WTC11 (cell line): ENCODE measurements around the gene TSPAN9. TPM values are rescaled to one million over a fixed set of nuclear protein-coding genes. Genes with fewer than 3 reads are reported as not detected.

ENCODE experiments used
- ATAC-seq: fragments of 200-7000 bp; cut with Tn5 transposase; 2 replicates; pipeline ENCODE4 v1.10.0; 2021; ENCODE audit warnings: mild to moderate bottlenecking, moderate library complexity
- CTCF ChIA-PET: fragments of 300-600 bp; sonication (Branson Sonifier 250); formaldehyde crosslinking; loops from one replicate; lab custom pipeline; 2021; ENCODE audit warnings: antibody characterized with exemption; lab: Charles Lee
- POLR2A ChIA-PET: fragments of 350-600 bp; sonication (Branson Sonifier 250); formaldehyde crosslinking; loops from one replicate; lab custom pipeline; 2021; ENCODE audit warnings: antibody characterized with exemption; lab: Charles Lee
- DNase-seq: peaks from one replicate; pipeline ENCODE4 v3.0.0; 2021; ENCODE audit warnings: low spot score
- H3K27ac Mint-ChIP-seq: 2 replicates; pipeline ENCODE4 v1.8.0; 2021; ENCODE audit warnings: mixed read lengths
- H3K27me3 Mint-ChIP-seq: 2 replicates; pipeline ENCODE4 v1.8.0; 2021; ENCODE audit warnings: low read depth, mild to moderate bottlenecking, moderate library complexity, mixed read lengths
- H3K36me3 Mint-ChIP-seq: 2 replicates; pipeline ENCODE4 v1.8.0; 2021; ENCODE audit warnings: mixed read lengths
- H3K4me1 Mint-ChIP-seq: 2 replicates; pipeline ENCODE4 v1.8.0; 2022; ENCODE audit warnings: mixed read lengths
- H3K4me3 Mint-ChIP-seq: 2 replicates; pipeline ENCODE4 v1.8.0; 2021; ENCODE audit warnings: mild to moderate bottlenecking, moderate library complexity, mixed read lengths
- H3K9me3 Mint-ChIP-seq: 2 replicates; pipeline ENCODE4 v1.8.0; 2021; ENCODE audit warnings: mixed read lengths
- ATF1 ChIP-seq: sonication (generic); formaldehyde crosslinking; IDR thresholded peaks from 2 replicates; pipeline ENCODE4 v1.8.1; 2023; ENCODE audit warnings: mild to moderate bottlenecking, moderate library complexity, missing genetic modification reagents
- CREM ChIP-seq: sonication (generic); formaldehyde crosslinking; IDR thresholded peaks from 2 replicates; pipeline ENCODE4 v1.8.1; 2022; ENCODE audit warnings: mild to moderate bottlenecking, missing genetic modification reagents, moderate library complexity
- ETV6 ChIP-seq: sonication (generic); formaldehyde crosslinking; IDR thresholded peaks from 2 replicates; pipeline ENCODE4 v1.8.1; 2022; ENCODE audit warnings: mild to moderate bottlenecking, missing genetic modification reagents
- FOXP1 ChIP-seq: sonication (generic); formaldehyde crosslinking; IDR thresholded peaks from 2 replicates; pipeline ENCODE4 v1.8.0; 2022; ENCODE audit warnings: missing genetic modification reagents, mild to moderate bottlenecking, moderate library complexity, borderline replicate concordance
- MXD4 ChIP-seq: fragments of 250-450 bp; sonication (Bioruptor Pico); IDR thresholded peaks from 2 replicates; pipeline ENCODE4 v1.8.0; 2021; ENCODE audit warnings: mild to moderate bottlenecking, moderate library complexity, borderline replicate concordance
- NFE2L1 ChIP-seq: sonication (generic); formaldehyde crosslinking; IDR thresholded peaks from 2 replicates; pipeline ENCODE4 v1.8.1; 2023; ENCODE audit warnings: missing genetic modification reagents
- RORB ChIP-seq: fragments of 250-450 bp; sonication (Bioruptor Pico); IDR thresholded peaks from 2 replicates; pipeline ENCODE4 v1.9.0; 2021; ENCODE audit warnings: mild to moderate bottlenecking
- SMAD3 ChIP-seq: sonication (generic); formaldehyde crosslinking; IDR thresholded peaks from 2 replicates; pipeline ENCODE4 v1.8.0; 2022; ENCODE audit warnings: missing genetic modification reagents, mild to moderate bottlenecking, borderline replicate concordance
- TP53 ChIP-seq: sonication (generic); formaldehyde crosslinking; IDR thresholded peaks from 2 replicates; pipeline ENCODE4 v1.8.1; 2023; ENCODE audit warnings: mild to moderate bottlenecking, missing genetic modification reagents
- USF2 ChIP-seq: sonication (generic); formaldehyde crosslinking; IDR thresholded peaks from 2 replicates; pipeline ENCODE4 v1.8.1; 2023; ENCODE audit warnings: mild to moderate bottlenecking, missing genetic modification reagents, moderate library complexity
- ZBTB21 ChIP-seq: sonication (generic); formaldehyde crosslinking; IDR thresholded peaks from 2 replicates; pipeline ENCODE4 v1.8.1; 2023; ENCODE audit warnings: mild to moderate bottlenecking, missing genetic modification reagents, borderline replicate concordance
- ZNF232 ChIP-seq: sonication (generic); formaldehyde crosslinking; IDR thresholded peaks from 2 replicates; pipeline ENCODE4 v1.8.0; 2022; ENCODE audit warnings: mild to moderate bottlenecking, missing genetic modification reagents
- ZNF317 ChIP-seq: sonication (generic); formaldehyde crosslinking; IDR thresholded peaks from 2 replicates; pipeline ENCODE4 v1.8.1; 2023; ENCODE audit warnings: low read depth, mild to moderate bottlenecking, moderate library complexity, missing genetic modification reagents, borderline replicate concordance
- ZNF423 ChIP-seq: fragments of 250-450 bp; sonication (Bioruptor Pico); IDR thresholded peaks from 2 replicates; pipeline ENCODE4 v2.1.2; 2022; ENCODE audit warnings: mild to moderate bottlenecking, moderate library complexity
- total RNA-seq: library from RNA; stranded (reverse); gene quantifications from 3 replicates; pipeline ENCODE4 v1.2.3, GENCODE V29; 2021
- TF ChIP-seq, protein P1 (sequence below): sonication (generic); formaldehyde crosslinking; IDR thresholded peaks from 2 replicates; pipeline ENCODE4 v1.8.1; 2023; ENCODE audit warnings: mild to moderate bottlenecking, missing genetic modification reagents
- TF ChIP-seq, protein P2 (sequence below): sonication (generic); formaldehyde crosslinking; IDR thresholded peaks from 2 replicates; pipeline ENCODE4 v1.8.0; 2023; ENCODE audit warnings: mild to moderate bottlenecking, missing genetic modification reagents
- TF ChIP-seq, protein P3 (sequence below): sonication (generic); formaldehyde crosslinking; IDR thresholded peaks from 2 replicates; pipeline ENCODE4 v1.8.1; 2022; ENCODE audit warnings: low read depth, missing genetic modification reagents, borderline replicate concordance
- TF ChIP-seq, protein P4 (sequence below): sonication (generic); formaldehyde crosslinking; IDR thresholded peaks from 2 replicates; pipeline ENCODE4 v1.8.1; 2022; ENCODE audit warnings: mild to moderate bottlenecking, moderate library complexity, missing genetic modification reagents
- TF ChIP-seq, protein P5 (sequence below): sonication (generic); formaldehyde crosslinking; IDR thresholded peaks from 2 replicates; pipeline ENCODE4 v1.8.1; 2023; ENCODE audit warnings: mild to moderate bottlenecking, moderate library complexity, missing genetic modification reagents

Gene TSPAN9
- total RNA-seq, 1 experiment from 2014 or later: 27.6 TPM

DNA sequence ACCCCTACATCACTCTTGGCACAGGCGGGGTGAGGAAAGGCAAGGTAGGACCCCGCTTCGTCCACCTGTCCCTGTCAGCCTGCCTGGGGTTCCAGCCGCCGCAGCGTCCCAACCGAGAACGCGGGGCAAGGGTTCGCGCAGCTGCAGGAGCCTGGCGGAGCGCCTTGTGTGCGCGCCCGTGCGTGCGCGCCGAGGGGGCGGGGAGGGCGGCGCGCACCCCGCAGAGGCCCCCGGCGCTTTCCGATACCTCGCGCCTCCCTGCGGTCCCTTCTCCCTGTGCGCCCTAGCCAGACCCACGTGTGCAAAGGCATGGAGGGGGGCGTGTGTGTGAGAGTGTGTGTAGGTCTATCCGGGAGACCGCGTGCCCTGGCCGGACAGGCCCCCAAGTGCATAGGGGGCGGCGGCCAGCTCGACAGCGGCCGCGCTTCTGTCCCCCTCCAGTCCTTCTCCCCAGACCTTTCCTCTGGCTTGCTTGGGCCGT is 122.4 kb downstream of the TSPAN9 start:
- TF ChIP-seq ATF1: no peak
- TF ChIP-seq, protein P1, sequence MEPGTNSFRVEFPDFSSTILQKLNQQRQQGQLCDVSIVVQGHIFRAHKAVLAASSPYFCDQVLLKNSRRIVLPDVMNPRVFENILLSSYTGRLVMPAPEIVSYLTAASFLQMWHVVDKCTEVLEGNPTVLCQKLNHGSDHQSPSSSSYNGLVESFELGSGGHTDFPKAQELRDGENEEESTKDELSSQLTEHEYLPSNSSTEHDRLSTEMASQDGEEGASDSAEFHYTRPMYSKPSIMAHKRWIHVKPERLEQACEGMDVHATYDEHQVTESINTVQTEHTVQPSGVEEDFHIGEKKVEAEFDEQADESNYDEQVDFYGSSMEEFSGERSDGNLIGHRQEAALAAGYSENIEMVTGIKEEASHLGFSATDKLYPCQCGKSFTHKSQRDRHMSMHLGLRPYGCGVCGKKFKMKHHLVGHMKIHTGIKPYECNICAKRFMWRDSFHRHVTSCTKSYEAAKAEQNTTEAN: peak; percentile 86; the same call in 1 of the 2 replicates
- 0 out of 2 replicates have a peak, but pooled peaks have one; percentile 32 for TF ChIP-seq TP53 (CRISPR knock-in tag)
- TF ChIP-seq RORB (CRISPR knock-in tag): no peak
- peak; percentile 72; the same call in 1 of the 2 replicates for TF ChIP-seq FOXP1
- TF ChIP-seq, protein P2, sequence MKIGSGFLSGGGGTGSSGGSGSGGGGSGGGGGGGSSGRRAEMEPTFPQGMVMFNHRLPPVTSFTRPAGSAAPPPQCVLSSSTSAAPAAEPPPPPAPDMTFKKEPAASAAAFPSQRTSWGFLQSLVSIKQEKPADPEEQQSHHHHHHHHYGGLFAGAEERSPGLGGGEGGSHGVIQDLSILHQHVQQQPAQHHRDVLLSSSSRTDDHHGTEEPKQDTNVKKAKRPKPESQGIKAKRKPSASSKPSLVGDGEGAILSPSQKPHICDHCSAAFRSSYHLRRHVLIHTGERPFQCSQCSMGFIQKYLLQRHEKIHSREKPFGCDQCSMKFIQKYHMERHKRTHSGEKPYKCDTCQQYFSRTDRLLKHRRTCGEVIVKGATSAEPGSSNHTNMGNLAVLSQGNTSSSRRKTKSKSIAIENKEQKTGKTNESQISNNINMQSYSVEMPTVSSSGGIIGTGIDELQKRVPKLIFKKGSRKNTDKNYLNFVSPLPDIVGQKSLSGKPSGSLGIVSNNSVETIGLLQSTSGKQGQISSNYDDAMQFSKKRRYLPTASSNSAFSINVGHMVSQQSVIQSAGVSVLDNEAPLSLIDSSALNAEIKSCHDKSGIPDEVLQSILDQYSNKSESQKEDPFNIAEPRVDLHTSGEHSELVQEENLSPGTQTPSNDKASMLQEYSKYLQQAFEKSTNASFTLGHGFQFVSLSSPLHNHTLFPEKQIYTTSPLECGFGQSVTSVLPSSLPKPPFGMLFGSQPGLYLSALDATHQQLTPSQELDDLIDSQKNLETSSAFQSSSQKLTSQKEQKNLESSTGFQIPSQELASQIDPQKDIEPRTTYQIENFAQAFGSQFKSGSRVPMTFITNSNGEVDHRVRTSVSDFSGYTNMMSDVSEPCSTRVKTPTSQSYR: no peak
- TF ChIP-seq, protein P3, sequence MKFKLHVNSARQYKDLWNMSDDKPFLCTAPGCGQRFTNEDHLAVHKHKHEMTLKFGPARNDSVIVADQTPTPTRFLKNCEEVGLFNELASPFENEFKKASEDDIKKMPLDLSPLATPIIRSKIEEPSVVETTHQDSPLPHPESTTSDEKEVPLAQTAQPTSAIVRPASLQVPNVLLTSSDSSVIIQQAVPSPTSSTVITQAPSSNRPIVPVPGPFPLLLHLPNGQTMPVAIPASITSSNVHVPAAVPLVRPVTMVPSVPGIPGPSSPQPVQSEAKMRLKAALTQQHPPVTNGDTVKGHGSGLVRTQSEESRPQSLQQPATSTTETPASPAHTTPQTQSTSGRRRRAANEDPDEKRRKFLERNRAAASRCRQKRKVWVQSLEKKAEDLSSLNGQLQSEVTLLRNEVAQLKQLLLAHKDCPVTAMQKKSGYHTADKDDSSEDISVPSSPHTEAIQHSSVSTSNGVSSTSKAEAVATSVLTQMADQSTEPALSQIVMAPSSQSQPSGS (CRISPR knock-in tag): 0 out of 2 replicates have a peak, but pooled peaks have one; percentile 16
- TF ChIP-seq NFE2L1 (CRISPR knock-in tag): peak; percentile 25; the same call in 1 of the 2 replicates
- peak; percentile 89 for TF ChIP-seq ZNF423
- peak; percentile 21; the same call in 1 of the 2 replicates for TF ChIP-seq ZBTB21
- 0 out of 2 replicates have a peak, but pooled peaks have one; percentile 10 for TF ChIP-seq USF2
- peak; percentile 52 for DNase-seq
- ChIA-PET POLR2A (no interaction called here), CTCF (interaction anchor here (1.0 to 3.2 kb wide), 16 partner anchors 9 to 126 kb away, joined by 3 to 15 read pairs (median 6); no protein-coding TSS in a partner anchor)
- Mint-ChIP-seq H3K27me3 (peaks cover 36% of the 10 kb centered on the region), H3K27ac (no peak overlapping the region), H3K4me3 (peak overlapping the region; percentile 81), H3K4me1 (peaks cover 53% of the 10 kb centered on the region), H3K36me3 (0 out of 2 replicates have a peak, but pooled peaks cover 3% of the 10 kb centered on the region), H3K9me3 (no peaks in the 10 kb centered on the region)
- ATAC-seq: peak; percentile 24

DNA sequence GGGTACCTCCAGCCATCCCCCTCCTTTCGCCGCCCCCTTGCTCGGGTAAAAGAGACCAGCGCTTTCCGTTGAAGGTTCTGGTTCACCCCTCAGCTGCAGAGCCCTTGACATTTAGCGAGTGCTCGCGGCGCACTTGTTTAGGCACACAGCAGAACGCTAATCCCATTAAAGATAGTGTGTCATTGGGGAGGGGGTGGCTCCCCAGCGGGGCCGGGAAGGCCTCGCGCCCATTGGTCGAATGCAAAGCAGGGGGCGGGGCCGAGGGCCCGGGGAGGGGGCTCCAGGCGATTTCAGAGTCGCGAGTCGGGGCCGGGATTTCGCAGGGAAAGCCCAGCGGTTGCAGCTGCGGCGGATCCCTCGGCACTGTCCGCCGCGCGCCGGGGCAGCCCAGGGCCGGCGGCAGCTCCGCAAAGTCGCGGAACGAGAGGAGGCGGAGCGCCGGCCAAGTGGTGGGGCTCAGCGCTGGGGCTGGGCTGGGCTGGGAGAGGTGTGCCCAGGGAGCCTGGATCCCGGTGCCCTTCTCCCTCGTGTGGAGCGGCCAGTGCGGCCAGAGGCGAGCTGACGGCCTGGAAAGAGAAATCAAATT is 122.9 kb downstream of the TSPAN9 start:
- peak; percentile 93 for DNase-seq
- POLR2A ChIA-PET: no interaction called here
- TF ChIP-seq, protein P3 (CRISPR knock-in tag): 0 out of 2 replicates have a peak, but pooled peaks have one; percentile 4
- TF ChIP-seq ETV6 (CRISPR knock-in tag): 0 out of 2 replicates have a peak, but pooled peaks have one; percentile 31
- TF ChIP-seq, protein P4, sequence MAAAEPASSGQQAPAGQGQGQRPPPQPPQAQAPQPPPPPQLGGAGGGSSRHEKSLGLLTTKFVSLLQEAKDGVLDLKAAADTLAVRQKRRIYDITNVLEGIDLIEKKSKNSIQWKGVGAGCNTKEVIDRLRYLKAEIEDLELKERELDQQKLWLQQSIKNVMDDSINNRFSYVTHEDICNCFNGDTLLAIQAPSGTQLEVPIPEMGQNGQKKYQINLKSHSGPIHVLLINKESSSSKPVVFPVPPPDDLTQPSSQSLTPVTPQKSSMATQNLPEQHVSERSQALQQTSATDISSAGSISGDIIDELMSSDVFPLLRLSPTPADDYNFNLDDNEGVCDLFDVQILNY (CRISPR knock-in tag): peak; percentile 51
- TF ChIP-seq, protein P1: 0 out of 2 replicates have a peak, but pooled peaks have one; percentile 23
- no peak for TF ChIP-seq MXD4 (CRISPR knock-in tag)
- TF ChIP-seq ZNF232 (CRISPR knock-in tag): no peak
- 0 out of 2 replicates have a peak, but pooled peaks have one; percentile 10 for TF ChIP-seq ZNF317
- TF ChIP-seq, protein P5, sequence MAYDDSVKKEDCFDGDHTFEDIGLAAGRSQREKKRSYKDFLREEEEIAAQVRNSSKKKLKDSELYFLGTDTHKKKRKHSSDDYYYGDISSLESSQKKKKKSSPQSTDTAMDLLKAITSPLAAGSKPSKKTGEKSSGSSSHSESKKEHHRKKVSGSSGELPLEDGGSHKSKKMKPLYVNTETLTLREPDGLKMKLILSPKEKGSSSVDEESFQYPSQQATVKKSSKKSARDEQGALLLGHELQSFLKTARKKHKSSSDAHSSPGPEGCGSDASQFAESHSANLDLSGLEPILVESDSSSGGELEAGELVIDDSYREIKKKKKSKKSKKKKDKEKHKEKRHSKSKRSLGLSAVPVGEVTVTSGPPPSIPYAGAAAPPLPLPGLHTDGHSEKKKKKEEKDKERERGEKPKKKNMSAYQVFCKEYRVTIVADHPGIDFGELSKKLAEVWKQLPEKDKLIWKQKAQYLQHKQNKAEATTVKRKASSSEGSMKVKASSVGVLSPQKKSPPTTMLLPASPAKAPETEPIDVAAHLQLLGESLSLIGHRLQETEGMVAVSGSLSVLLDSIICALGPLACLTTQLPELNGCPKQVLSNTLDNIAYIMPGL (CRISPR knock-in tag): peak; percentile 78; the same call in 1 of the 2 replicates
- TF ChIP-seq SMAD3 (CRISPR knock-in tag): no peak
- 0 out of 2 replicates have a peak, but pooled peaks have one; percentile 19 for TF ChIP-seq CREM (CRISPR knock-in tag)
- Mint-ChIP-seq H3K36me3 (0 out of 2 replicates have a peak, but pooled peaks cover 3% of the 10 kb centered on the region), H3K4me1 (peaks cover 52% of the 10 kb centered on the region), H3K27ac (no peak overlapping the region), H3K4me3 (peak overlapping the region; percentile 81), H3K9me3 (no peaks in the 10 kb centered on the region), H3K27me3 (peaks cover 36% of the 10 kb centered on the region)
- CTCF ChIA-PET: interaction anchor here (1.0 to 3.2 kb wide), 15 partner anchors 8 to 127 kb away, joined by 3 to 15 read pairs (median 6); no protein-coding TSS in a partner anchor
- ATAC-seq: peak; percentile 64
